Measurements from ENCODE around the gene SLC1A1.

GRCh38 chr9:4592886-4593285 is 102.6 kb downstream of the SLC1A1 start:
- no peak for TF ChIP-seq CTCF (IDR thresholded peaks at IDR 0.05)
- no peak for TF ChIP-seq POLR2A (IDR thresholded peaks at IDR 0.05)
